ENCODE data around the gene MGAT4A.

The MGAT4A gene

DNA sequence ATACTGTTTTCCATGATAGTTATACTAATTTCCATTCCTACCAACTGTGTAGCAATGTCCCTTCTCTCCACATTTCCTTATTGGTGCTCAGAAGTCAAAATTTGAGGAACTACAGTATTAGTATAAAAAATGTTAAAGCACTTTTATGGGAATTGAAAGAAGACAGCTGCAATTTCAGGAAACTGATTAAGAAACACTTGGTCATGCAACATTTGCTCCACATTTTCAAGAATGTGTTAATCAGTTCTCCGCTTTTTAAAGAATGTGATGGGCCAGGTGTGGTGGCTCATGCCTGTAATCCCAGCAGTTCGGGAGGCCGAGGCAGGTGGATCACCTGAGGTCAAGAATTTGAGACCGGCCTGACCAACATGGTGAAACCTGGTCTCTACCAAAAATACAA, 33.6 kb upstream of the MGAT4A start:
- Histone ChIP-seq H3K9me3 (replicated peaks; ENCODE audit: insufficient read depth, low read length) (no peaks in the 10 kb centered on the region), H3K79me2 (ENCODE audit: low read length) (no peaks in the 10 kb centered on the region), H3K4me3 (ENCODE audit: low read length) (no peak overlapping the region), H3F3A (ENCODE audit: insufficient read depth, low read length) (no peaks in the 10 kb centered on the region), H4K20me1 (ENCODE audit: insufficient read depth, low read length) (no peaks in the 10 kb centered on the region), H3K27me3 (replicated peaks; ENCODE audit: insufficient read depth, low read length) (no peaks in the 10 kb centered on the region), H3K4me2 (ENCODE audit: low read depth, low read length) (no peak overlapping the region), H2AFZ (ENCODE audit: low read length) (no peak overlapping the region), H3K36me3 (replicated peaks; ENCODE audit: insufficient read depth, low read length) (no peaks in the 10 kb centered on the region), H3K4me1 (ENCODE audit: low read length) (no peaks in the 10 kb centered on the region), H3K27ac (ENCODE audit: low read length) (no peak overlapping the region), H3K9me2 (replicated peaks; ENCODE audit: insufficient read depth, low read length) (no peaks in the 10 kb centered on the region), H3K9ac (ENCODE audit: low read length) (no peak overlapping the region)
- no peak for DNase-seq
- no peak for TF ChIP-seq EZH2 (optimal IDR thresholded peaks at IDR 0.05; ENCODE audit: low read depth, low read length)
- TF ChIP-seq EZH2phosphoT487 (IDR thresholded peaks at IDR 0.05; ENCODE audit: low read length) = no peak
- TF ChIP-seq, protein P1, sequence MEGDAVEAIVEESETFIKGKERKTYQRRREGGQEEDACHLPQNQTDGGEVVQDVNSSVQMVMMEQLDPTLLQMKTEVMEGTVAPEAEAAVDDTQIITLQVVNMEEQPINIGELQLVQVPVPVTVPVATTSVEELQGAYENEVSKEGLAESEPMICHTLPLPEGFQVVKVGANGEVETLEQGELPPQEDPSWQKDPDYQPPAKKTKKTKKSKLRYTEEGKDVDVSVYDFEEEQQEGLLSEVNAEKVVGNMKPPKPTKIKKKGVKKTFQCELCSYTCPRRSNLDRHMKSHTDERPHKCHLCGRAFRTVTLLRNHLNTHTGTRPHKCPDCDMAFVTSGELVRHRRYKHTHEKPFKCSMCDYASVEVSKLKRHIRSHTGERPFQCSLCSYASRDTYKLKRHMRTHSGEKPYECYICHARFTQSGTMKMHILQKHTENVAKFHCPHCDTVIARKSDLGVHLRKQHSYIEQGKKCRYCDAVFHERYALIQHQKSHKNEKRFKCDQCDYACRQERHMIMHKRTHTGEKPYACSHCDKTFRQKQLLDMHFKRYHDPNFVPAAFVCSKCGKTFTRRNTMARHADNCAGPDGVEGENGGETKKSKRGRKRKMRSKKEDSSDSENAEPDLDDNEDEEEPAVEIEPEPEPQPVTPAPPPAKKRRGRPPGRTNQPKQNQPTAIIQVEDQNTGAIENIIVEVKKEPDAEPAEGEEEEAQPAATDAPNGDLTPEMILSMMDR (IDR thresholded peaks at IDR 0.05; ENCODE audit: low read length) = no peak

GRCh38 chr2:98763209-98763951, 32.4 kb upstream of the MGAT4A start:
- Histone ChIP-seq H3K9ac (ENCODE audit: low read length) (no peak overlapping the region), H3K4me1 (ENCODE audit: low read length) (no peaks in the 10 kb centered on the region), H3K9me2 (replicated peaks; ENCODE audit: insufficient read depth, low read length) (no peaks in the 10 kb centered on the region), H3F3A (ENCODE audit: insufficient read depth, low read length) (no peaks in the 10 kb centered on the region), H3K9me3 (replicated peaks; ENCODE audit: insufficient read depth, low read length) (no peaks in the 10 kb centered on the region), H3K79me2 (ENCODE audit: low read length) (no peaks in the 10 kb centered on the region), H3K27me3 (replicated peaks; ENCODE audit: insufficient read depth, low read length) (no peaks in the 10 kb centered on the region), H3K36me3 (replicated peaks; ENCODE audit: insufficient read depth, low read length) (no peaks in the 10 kb centered on the region), H3K4me3 (ENCODE audit: low read length) (no peak overlapping the region), H4K20me1 (ENCODE audit: insufficient read depth, low read length) (no peaks in the 10 kb centered on the region), H2AFZ (ENCODE audit: low read length) (no peak overlapping the region), H3K27ac (ENCODE audit: low read length) (no peak overlapping the region), H3K4me2 (ENCODE audit: low read depth, low read length) (no peak overlapping the region)
- TF ChIP-seq EZH2phosphoT487 (IDR thresholded peaks at IDR 0.05; ENCODE audit: low read length) = no peak
- TF ChIP-seq, protein P1 (IDR thresholded peaks at IDR 0.05; ENCODE audit: low read length) = no peak
- no peak for TF ChIP-seq EZH2 (optimal IDR thresholded peaks at IDR 0.05; ENCODE audit: low read depth, low read length)
- no peak for DNase-seq

- H3K27ac ChIP-seq (ENCODE audit: low read length) = no peak overlapping the region
- no peaks in the 10 kb centered on the region for H3F3A ChIP-seq (ENCODE audit: insufficient read depth, low read length)
- H3K27me3 ChIP-seq (replicated peaks; ENCODE audit: insufficient read depth, low read length) = no peaks in the 10 kb centered on the region
- H3K9me2 ChIP-seq (replicated peaks; ENCODE audit: insufficient read depth, low read length) = no peaks in the 10 kb centered on the region
- no peaks in the 10 kb centered on the region for H3K4me1 ChIP-seq (ENCODE audit: low read length)
- H4K20me1 ChIP-seq (ENCODE audit: insufficient read depth, low read length) = no peaks in the 10 kb centered on the region
- H3K9ac ChIP-seq (ENCODE audit: low read length) = no peak overlapping the region
- TF ChIP-seq EZH2phosphoT487 (IDR thresholded peaks at IDR 0.05; ENCODE audit: low read length) = no peak
- TF ChIP-seq, protein P1 (IDR thresholded peaks at IDR 0.05; ENCODE audit: low read length) = no peak
- TF ChIP-seq EZH2 (optimal IDR thresholded peaks at IDR 0.05; ENCODE audit: low read depth, low read length) = no peak
- no peaks in the 10 kb centered on the region for H3K79me2 ChIP-seq (ENCODE audit: low read length)
- H3K4me2 ChIP-seq (ENCODE audit: low read depth, low read length) = no peak overlapping the region
- H3K9me3 ChIP-seq (replicated peaks; ENCODE audit: insufficient read depth, low read length) = no peaks in the 10 kb centered on the region
- no peak overlapping the region for H3K4me3 ChIP-seq (ENCODE audit: low read length)
- DNase-seq = no peak
- H2AFZ ChIP-seq (ENCODE audit: low read length) = no peak overlapping the region
- no peaks in the 10 kb centered on the region for H3K36me3 ChIP-seq (replicated peaks; ENCODE audit: insufficient read depth, low read length)
Measured at GRCh38 chr2:98761909-98762308, 31.0 kb upstream of the MGAT4A start.

All from MM.1S (cell line).